Keratinocyte (primary cell): ENCODE data around the gene OTOF. TPM values are rescaled to one million over a fixed set of nuclear protein-coding genes. Genes with fewer than 3 reads are reported as not detected.

Source experiments
- DNase-seq: peaks from one replicate; pipeline ENCODE4 v3.0.0-alpha.2; 2011; ENCODE audit warnings: low read depth, missing footprints, low spot score
- FAIRE-seq: peaks from 2 replicates; lab custom pipeline; 2011; peaks lifted over from hg19 to GRCh38; lab: Jason Lieb, UNC
- H2AFZ ChIP-seq: 2 replicates; pipeline ENCODE4 v1.6.0; 2012; ENCODE audit warnings: low read length, control low read depth, inconsistent platforms; ENCODE audit not compliant: control insufficient read depth
- H3K27ac ChIP-seq: 2 replicates; pipeline ENCODE4 v1.5.1; 2011; ENCODE audit warnings: low read length; ENCODE audit not compliant: control insufficient read depth, insufficient read depth
- H3K27me3 ChIP-seq: 3 replicates; pipeline ENCODE4 v1.6.0; 2011; ENCODE audit warnings: low read length; ENCODE audit not compliant: control insufficient read depth, insufficient read depth; ENCODE audit errors: extremely low read depth
- H3K36me3 ChIP-seq, 2 experiments: 2 replicates in 1 of 2; 3 replicates in 1 of 2; pipeline ENCODE4 v1.5.1; 2011; ENCODE audit warnings: low read length in 2 of 2, mild to moderate bottlenecking in 1 of 2; ENCODE audit not compliant: control insufficient read depth in 2 of 2, insufficient read depth in 2 of 2; ENCODE audit errors: extremely low read depth in 1 of 2
- H3K4me1 ChIP-seq: 3 replicates; pipeline ENCODE4 v1.5.1; 2011; ENCODE audit warnings: low read length; ENCODE audit not compliant: control insufficient read depth, insufficient read depth; ENCODE audit errors: extremely low read depth
- H3K4me2 ChIP-seq: 3 replicates; pipeline ENCODE4 v1.6.0; 2011; ENCODE audit warnings: low read depth, low read length; ENCODE audit not compliant: control insufficient read depth, insufficient read depth; ENCODE audit errors: extremely low read depth
- H3K4me3 ChIP-seq, 3 experiments: fragments of 200-600 bp in 1 of 3; sonication (generic) in 1 of 3; 2 replicates in 2 of 3; 3 replicates in 1 of 3; pipeline ENCODE4 v1.5.1; 2011 to 2016; ENCODE audit warnings: low read length in 3 of 3, mild to moderate bottlenecking in 3 of 3, control low read depth in 2 of 3, inconsistent platforms in 1 of 3, low read depth in 1 of 3, mixed read lengths in 1 of 3, mixed run types in 1 of 3, moderate library complexity in 1 of 3; ENCODE audit not compliant: control insufficient read depth in 2 of 3, insufficient read depth in 2 of 3; ENCODE audit errors: extremely low read depth in 1 of 3
- H3K79me2 ChIP-seq: 2 replicates; pipeline ENCODE4 v1.6.0; 2012; ENCODE audit warnings: low read length; ENCODE audit not compliant: control insufficient read depth, insufficient read depth
- H3K9ac ChIP-seq: 3 replicates; pipeline ENCODE4 v1.6.0; 2011; ENCODE audit warnings: low read length; ENCODE audit not compliant: control insufficient read depth, insufficient read depth; ENCODE audit errors: extremely low read depth
- H3K9me1 ChIP-seq: 3 replicates; pipeline ENCODE4 v1.6.0; 2011; ENCODE audit warnings: low read length; ENCODE audit not compliant: control insufficient read depth, insufficient read depth; ENCODE audit errors: extremely low read depth
- H3K9me3 ChIP-seq: 2 replicates; pipeline ENCODE4 v1.5.1; 2012; ENCODE audit warnings: low read depth, low read length; ENCODE audit not compliant: control insufficient read depth
- H4K20me1 ChIP-seq: 3 replicates; pipeline ENCODE4 v1.6.0; 2011; ENCODE audit warnings: low read length; ENCODE audit not compliant: control insufficient read depth, insufficient read depth; ENCODE audit errors: extremely low read depth
- EZH2 ChIP-seq: IDR thresholded peaks from one replicate; pipeline ENCODE4 v1.6.1; 2012; ENCODE audit warnings: inconsistent platforms, mild to moderate bottlenecking, low read length, moderate library complexity
- dilution Hi-C: fragments of 300-500 bp; cut with MboI; formaldehyde crosslinking; loops from one replicate; pipeline ENCODE4 v1.7.0; 2020; ENCODE audit warnings: low sequenced_read_pairs; ENCODE audit not compliant: extremely low pct_ligation_motif_present
- polyA plus RNA-seq, 5 experiments: library from polyadenylated mRNA; depleted of rRNA in 3 of 5; stranded (reverse) in 3 of 5; stranded (forward) in 1 of 5; unstranded in 1 of 5; fragments of >200 nt; gene quantifications; 1 replicate in 1 of 5; 2 replicates in 3 of 5; 3 replicates in 1 of 5; pipeline versions ENCODE4 v1.2.1 to v1.2.3, GENCODE V29; 2011 to 2012; ENCODE audit warnings: missing spikeins in 2 of 5, low read depth in 1 of 5, low replicate concordance in 1 of 5
- TF ChIP-seq, protein P1 (sequence below), 3 experiments: IDR thresholded peaks in 1 of 3; conservative IDR thresholded peaks in 1 of 3; optimal IDR thresholded peaks in 1 of 3; 2 replicates in 2 of 3; 3 replicates in 1 of 3; pipeline versions ENCODE3 to v1.5.1; 2011; ENCODE audit warnings: low read length in 3 of 3, mild to moderate bottlenecking in 3 of 3, moderate library complexity in 2 of 3, control low read depth in 1 of 3, inconsistent platforms in 1 of 3; ENCODE audit not compliant: insufficient read depth in 2 of 3; ENCODE audit errors: extremely low read depth in 1 of 3

The OTOF gene
- polyA plus RNA-seq, 1 donor (not counting 4 experiments of a cell fraction or from before 2014, with no cell fraction given) = not detected

DNA sequence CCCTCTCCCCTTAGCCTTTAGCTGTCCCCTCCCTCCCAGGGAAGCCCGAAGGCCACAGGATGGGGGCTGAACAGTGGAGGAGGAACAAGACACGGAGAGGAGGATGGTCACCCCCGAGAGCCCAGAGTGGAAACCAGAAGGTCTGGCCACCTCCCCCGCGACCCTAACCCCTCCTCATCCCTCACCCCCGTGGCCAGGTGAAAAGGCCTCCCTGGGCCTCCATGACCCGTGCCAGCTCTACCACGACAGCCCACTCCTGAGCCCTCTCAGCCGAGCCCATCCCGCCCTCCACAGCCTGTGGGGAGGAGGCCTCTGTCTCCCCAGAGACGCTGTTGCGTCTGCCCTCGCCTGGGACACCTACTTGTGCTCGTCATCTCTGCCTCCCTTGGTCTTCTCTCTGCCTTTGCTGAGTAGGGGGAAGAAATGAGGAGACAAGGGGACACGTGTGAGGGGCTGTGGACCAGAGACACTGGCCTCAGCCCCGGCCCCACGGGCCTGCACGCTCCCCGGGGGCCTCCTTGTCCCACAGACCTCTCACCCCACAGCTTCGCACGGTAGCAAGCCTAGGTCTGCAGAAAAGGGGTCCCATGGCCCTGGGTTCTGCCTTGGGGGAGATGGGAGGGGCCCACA is 32.5 kb upstream of the OTOF start:
- no peaks in the 10 kb centered on the region for H3K4me1 ChIP-seq
- H3K4me3 ChIP-seq = no peak overlapping the region
- H3K79me2 ChIP-seq = no peaks in the 10 kb centered on the region
- FAIRE-seq = no peak
- H3K4me2 ChIP-seq = no peak overlapping the region
- no peak overlapping the region for H2AFZ ChIP-seq
- no peaks in the 10 kb centered on the region for H3K9me3 ChIP-seq
- DNase-seq = no peak
- no peak for TF ChIP-seq EZH2
- TF ChIP-seq, protein P1, sequence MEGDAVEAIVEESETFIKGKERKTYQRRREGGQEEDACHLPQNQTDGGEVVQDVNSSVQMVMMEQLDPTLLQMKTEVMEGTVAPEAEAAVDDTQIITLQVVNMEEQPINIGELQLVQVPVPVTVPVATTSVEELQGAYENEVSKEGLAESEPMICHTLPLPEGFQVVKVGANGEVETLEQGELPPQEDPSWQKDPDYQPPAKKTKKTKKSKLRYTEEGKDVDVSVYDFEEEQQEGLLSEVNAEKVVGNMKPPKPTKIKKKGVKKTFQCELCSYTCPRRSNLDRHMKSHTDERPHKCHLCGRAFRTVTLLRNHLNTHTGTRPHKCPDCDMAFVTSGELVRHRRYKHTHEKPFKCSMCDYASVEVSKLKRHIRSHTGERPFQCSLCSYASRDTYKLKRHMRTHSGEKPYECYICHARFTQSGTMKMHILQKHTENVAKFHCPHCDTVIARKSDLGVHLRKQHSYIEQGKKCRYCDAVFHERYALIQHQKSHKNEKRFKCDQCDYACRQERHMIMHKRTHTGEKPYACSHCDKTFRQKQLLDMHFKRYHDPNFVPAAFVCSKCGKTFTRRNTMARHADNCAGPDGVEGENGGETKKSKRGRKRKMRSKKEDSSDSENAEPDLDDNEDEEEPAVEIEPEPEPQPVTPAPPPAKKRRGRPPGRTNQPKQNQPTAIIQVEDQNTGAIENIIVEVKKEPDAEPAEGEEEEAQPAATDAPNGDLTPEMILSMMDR (optimal IDR thresholded peaks at IDR 0.05 in 1 of 3, IDR thresholded peaks at IDR 0.05 in 1 of 3, conservative IDR thresholded peaks at IDR 0.05 in 1 of 3; ENCODE audit: extremely low read depth in 1 of 3, insufficient read depth in 2 of 3, low read length in 3 of 3) = no peak
- H3K9me1 ChIP-seq = no peaks in the 10 kb centered on the region
- peaks cover 8% of the 10 kb centered on the region for H3K27me3 ChIP-seq
- no peak overlapping the region for H3K27ac ChIP-seq
- no peaks in the 10 kb centered on the region for H4K20me1 ChIP-seq
- no peak overlapping the region for H3K9ac ChIP-seq
- dilution Hi-C loops = no loop called here
- no peaks in the 10 kb centered on the region for H3K36me3 ChIP-seq

DNA sequence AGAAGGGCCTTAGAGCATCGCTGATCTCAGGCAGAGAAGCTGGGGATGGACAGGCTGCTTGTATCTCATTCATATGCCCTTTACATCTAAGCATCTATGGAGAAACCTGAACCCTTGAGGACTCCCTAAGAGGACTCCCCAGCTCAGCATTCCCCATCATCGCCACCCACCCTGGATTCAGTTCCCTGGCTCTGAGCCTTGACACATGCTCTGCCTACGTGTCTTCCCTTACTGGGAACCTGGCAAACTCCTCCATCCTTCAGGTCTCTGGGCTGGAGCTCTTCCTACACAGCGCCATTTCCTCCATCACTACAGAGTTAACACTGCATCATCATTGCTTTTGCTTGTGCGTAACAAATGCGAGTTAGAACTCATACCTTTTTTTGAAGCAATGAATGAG is 31.2 kb upstream of the OTOF start:
- Histone ChIP-seq H3K79me2 (no peaks in the 10 kb centered on the region), H3K9ac (no peak overlapping the region), H3K27me3 (peaks cover 13% of the 10 kb centered on the region), H3K4me3 (no peak overlapping the region), H2AFZ (no peak overlapping the region), H3K36me3 (no peaks in the 10 kb centered on the region), H3K4me2 (no peak overlapping the region), H3K9me3 (no peaks in the 10 kb centered on the region), H4K20me1 (no peaks in the 10 kb centered on the region), H3K27ac (no peak overlapping the region), H3K4me1 (no peaks in the 10 kb centered on the region), H3K9me1 (no peaks in the 10 kb centered on the region)
- TF ChIP-seq, protein P1 (optimal IDR thresholded peaks at IDR 0.05 in 1 of 3, IDR thresholded peaks at IDR 0.05 in 1 of 3, conservative IDR thresholded peaks at IDR 0.05 in 1 of 3; ENCODE audit: extremely low read depth in 1 of 3, insufficient read depth in 2 of 3, low read length in 3 of 3) = no peak
- TF ChIP-seq EZH2 = no peak
- dilution Hi-C loops = no loop called here
- DNase-seq = no peak
- no peak for FAIRE-seq
